HG03175 (cell line): Measurements from ENCODE around the gene PLG.
"Not testable (repeated sequence)": the region's sequence is repeated elsewhere in the genome, so short reads cannot be mapped to it uniquely, and the experiment has no call there.

Experiments
- ATAC-seq: cut with Tn5 transposase; IDR thresholded peaks from one replicate; pipeline ENCODE4 v1.9.1; 2021; ENCODE audit warnings: mild to moderate bottlenecking, moderate library complexity; ENCODE audit not compliant: unreplicated experiment

PLG gene

GRCh38 chr6:160774399-160774798 lies 72.4 kb downstream of the PLG start:
- no peak for ATAC-seq

GRCh38 chr6:160775792-160776580 lies 73.9 kb downstream of the PLG start:
- no peak for ATAC-seq

DNA sequence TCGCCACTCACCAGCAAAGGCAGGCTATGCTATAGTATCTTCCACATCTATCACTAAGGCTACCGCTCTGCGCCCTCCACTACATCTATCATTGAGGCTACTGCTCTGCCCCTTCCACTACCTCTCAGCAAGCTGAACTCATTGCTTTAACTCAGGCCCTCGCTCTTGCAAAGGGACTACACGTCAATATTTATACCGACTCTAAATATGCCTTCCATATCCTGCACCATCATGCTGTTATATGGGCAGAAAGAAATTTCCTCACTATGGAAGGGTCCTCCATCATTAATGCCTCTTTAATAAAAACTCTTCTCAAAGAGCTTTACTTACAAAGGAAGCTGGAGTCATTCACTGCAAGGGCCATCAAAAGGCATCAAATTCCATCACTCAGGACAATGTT lies 77.1 kb downstream of the PLG start:
- ATAC-seq, result not testable (repeated sequence)

- not testable (repeated sequence) for ATAC-seq
Measured at GRCh38 chr6:160780656-160781055, 78.6 kb downstream of the PLG start.

DNA sequence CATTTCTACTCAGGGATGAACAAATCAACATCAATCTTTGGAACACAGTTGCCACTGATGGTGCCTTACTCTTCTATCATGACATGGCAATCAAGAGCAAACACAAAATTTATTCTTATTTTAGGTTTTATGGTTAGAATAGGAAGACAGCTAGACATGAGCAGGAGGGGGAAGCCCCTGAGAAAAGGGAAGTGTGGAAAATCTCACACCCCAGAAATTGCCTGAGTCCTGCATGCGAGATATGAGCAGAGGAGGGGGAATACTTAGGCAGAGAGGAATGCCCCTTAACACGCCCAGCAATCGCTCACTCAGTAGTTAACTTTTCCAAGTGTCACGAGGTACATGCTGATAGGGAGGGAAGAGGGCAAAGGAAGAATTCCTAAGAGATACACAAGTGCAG lies 79.3 kb downstream of the PLG start:
- no peak for ATAC-seq

DNA sequence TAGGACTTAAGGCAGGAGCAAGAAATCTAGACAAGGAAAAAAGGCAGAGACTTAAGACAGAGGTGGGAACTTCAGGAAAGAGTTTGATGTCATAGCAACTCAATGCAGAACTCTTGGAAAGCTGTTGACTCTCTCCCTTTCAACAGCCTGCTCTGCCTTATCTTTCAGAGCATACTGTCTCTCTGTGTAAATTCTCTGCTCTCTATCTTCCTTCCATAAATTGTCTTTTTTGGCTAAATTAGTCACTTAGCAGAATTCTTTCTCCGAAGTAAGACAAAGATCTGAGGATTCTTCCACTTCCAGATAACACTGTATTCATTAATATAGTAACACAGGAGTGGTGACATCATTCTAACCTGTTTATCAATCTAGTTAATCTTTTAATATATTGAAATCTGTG lies 80.2 kb downstream of the PLG start:
- ATAC-seq, result no peak

DNA sequence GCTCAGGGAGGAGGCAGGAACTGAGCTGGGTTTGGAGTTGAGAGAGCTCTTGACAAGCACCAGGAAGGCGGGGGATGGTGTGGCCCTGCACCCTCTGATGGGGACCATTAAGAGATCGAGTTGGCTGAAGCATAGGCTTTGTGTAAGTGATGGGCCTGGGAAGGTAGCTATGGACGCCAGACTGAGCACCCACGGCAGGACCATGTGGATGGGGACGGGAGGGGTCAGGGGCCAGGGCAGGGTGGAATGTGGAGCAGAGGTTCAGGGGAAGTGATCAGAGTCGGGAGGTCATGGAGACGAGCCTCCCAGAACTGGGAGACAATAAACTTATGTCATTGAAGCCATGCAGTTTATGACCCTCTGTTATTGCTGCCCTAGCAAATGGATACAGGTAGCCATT lies 81.7 kb downstream of the PLG start:
- ATAC-seq, result no peak

GRCh38 chr6:160788126-160788525 lies 86.1 kb downstream of the PLG start:
- not testable (repeated sequence) for ATAC-seq

GRCh38 chr6:160788806-160789205 lies 86.8 kb downstream of the PLG start:
- ATAC-seq, result no peak

DNA sequence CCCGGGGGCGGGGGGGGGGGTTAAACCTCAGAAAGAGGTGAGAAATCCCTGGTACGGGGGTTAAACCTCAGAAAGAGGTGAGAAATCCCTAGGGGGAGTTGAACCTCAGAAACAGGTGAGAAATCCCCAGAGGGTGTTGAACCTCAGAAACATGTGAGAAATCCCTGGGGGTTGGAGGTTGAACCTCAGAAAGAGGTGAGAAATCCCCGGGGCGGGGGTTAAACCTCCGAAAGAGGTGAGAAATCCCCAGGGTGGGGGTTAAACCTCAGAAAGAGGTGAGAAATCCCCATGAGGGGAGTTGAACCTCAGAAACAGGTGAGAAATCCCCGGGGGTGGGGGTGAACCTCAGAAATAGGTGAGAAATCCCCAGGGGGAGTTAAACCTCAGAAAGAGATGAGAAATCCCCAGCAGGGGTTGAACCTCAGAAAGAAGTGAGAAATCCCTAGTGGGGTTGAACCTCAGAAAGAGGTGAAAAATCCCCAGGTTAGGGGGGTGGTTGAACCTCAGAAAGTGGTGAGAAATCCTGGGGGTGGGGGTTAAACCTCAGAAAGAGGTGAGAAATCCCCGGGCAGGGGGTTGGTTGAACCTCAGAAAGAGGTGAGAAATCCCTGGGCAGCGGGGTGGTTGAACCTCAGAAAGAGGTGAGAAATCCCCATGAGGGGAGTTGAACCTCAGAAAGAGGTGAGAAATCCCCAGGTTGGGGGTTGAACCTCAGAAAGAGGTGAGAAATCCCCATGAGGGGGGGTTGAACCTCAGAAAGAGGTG lies 87.4 kb downstream of the PLG start:
- ATAC-seq, result no peak

DNA sequence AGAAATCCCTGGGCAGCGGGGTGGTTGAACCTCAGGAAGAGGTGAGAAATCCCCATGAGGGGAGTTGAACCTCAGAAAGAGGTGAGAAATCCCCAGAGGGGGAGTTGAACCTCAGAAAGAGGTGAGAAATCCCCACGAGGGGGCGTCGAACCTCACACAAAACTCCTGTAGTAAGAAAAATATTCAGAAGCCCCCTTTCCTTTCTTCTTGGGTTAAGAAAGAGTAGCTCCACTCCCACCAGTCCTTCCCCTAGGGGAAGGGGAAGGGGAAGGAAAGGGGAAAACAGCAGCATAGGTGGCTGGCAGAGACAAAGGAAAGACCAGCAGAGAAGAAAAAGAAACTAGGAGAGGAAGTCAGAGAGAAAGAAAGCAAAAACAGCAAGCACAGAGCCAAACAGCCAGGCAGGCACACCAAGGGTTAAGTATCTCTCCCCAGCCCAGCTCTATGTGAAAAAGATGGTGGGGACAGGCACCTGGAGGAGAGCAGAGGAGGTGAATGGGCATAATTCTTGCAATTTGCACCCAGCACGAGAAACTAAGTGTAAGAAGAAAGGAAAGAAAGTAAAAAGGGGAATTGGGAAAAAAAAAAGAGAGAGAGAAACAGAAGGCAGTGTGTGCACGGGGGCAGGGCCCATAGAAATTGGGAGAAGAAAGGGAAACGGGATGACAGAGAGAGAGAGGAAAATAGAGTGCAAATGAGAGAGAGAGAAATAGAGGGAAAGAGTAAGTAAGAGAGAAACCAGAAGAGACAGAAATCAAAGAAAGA lies 88.2 kb downstream of the PLG start:
- ATAC-seq, result no peak

DNA sequence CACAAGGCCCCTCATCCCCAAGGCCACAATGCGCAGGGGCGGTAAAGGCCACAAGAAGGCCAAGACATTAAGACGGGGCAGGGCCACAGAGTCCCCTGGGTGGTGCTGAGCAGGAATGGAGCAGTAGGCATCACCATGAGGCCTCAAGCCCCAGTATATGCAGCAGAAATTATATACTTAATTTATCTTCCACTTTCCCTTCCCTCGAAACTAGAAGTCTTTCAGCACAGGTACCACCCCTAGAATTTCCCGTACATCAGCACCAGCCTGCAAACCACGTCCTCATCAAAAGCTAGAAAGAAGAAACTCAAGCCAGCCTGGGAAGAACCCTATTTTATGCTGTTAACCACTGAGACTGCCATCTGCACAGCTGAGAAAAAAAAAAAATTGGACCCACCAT lies 89.4 kb downstream of the PLG start:
- peak; percentile 53 for ATAC-seq

GRCh38 chr6:160791981-160792418 lies 90.0 kb downstream of the PLG start:
- peak; percentile 41 for ATAC-seq

GRCh38 chr6:160792708-160793107 lies 90.7 kb downstream of the PLG start:
- no peak for ATAC-seq

GRCh38 chr6:160793652-160794051 lies 91.6 kb downstream of the PLG start:
- ATAC-seq, result no peak

- ATAC-seq, result no peak
Measured at GRCh38 chr6:160795721-160796120, 93.7 kb downstream of the PLG start.

DNA sequence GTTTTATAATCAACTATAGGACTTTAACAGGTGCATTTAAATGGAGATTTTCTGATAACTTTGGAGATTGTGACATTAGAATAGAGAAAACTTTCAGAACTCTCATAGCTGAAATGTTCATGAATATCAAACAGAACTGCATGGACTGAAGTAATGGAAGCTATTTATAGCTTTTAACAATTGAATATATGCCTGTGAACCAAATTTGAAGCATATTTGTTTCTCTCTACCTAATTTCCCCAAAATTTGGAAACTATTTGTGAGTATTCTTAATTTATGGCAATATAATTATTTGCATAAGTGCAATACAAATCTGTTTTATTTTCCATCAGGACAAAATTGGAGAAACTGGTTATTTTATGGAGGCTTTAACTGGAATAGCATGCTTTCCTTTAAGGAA lies 96.6 kb downstream of the PLG start:
- ATAC-seq, result no peak

- ATAC-seq, result no peak
Measured at GRCh38 chr6:160799801-160800506, 97.9 kb downstream of the PLG start.

DNA sequence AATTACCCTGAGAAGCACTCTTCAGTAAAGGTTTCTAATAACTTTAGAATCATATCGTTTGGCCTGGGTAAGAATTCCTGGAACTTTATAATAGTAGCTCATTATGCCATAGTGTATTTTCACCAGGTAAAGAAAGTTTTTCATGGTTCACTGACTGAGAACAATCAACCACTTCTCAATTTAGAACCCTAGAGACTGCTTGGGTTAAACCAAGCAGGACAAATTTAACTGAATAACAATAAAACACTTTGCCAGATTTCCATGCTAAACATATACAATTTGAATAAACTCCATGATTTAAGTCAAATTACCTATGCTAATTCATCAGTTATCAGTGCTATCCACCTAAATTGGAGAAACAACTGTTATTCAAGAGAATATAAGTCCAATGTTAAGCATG lies 99.4 kb downstream of the PLG start:
- ATAC-seq, result no peak

DNA sequence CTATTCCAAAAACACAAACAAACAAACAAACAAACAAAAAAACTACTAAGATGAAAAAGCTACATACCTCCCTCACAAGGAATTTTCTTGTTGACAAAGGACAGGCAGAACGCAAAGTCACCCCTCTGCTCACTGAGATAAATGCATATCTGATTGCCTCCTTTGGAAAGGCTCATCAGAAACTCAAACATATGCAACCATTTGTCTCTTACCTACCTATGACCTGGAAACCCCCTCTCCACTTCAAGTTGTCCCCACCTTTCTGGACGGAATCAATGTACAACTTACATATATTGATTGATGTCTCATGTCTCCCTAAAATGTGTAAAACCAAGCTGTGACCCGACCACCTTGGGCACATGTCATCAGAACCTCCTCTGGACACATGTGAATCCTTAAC lies 100.0 kb downstream of the PLG start:
- not testable (repeated sequence) for ATAC-seq
